Neural crest cell (in vitro differentiated cells): ENCODE data around the gene ENOX2. TPM values are rescaled to one million over a fixed set of nuclear protein-coding genes. Genes with fewer than 3 reads are reported as not detected.

Experiments
- DNase-seq: peaks from one replicate; pipeline ENCODE4 v3.0.0; 2021; ENCODE audit warnings: low read depth, mixed read lengths, low spot score
- H3K27ac Mint-ChIP-seq: one replicate; pipeline ENCODE4 v1.8.0; 2021; ENCODE audit warnings: mild to moderate bottlenecking, mixed read lengths; ENCODE audit not compliant: unreplicated experiment
- H3K27me3 Mint-ChIP-seq: 2 replicates; pipeline ENCODE4 v1.8.0; 2021; ENCODE audit warnings: low read depth, mild to moderate bottlenecking, mixed read lengths
- H3K36me3 Mint-ChIP-seq: 2 replicates; pipeline ENCODE4 v1.8.0; 2021; ENCODE audit warnings: low read depth, mild to moderate bottlenecking, mixed read lengths
- H3K4me1 Mint-ChIP-seq: 2 replicates; pipeline ENCODE4 v1.8.0; 2021; ENCODE audit warnings: mixed read lengths
- H3K4me3 Mint-ChIP-seq: one replicate; pipeline ENCODE4 v1.8.0; 2021; ENCODE audit warnings: mild to moderate bottlenecking, mixed read lengths
- H3K9me3 Mint-ChIP-seq: 2 replicates; pipeline ENCODE4 v1.8.0; 2021; ENCODE audit warnings: mixed read lengths
- CTCF ChIP-seq: fragments of 200-600 bp; sonication (generic); conservative IDR thresholded peaks from 2 replicates; pipeline ENCODE4 v1.5.0; 2021; ENCODE audit warnings: antibody characterized with exemption, mild to moderate bottlenecking
- total RNA-seq: library from RNA; stranded (reverse); gene quantifications from 2 replicates; pipeline ENCODE4 v1.2.1, GENCODE V29; 2021

The ENOX2 gene
- total RNA-seq, 1 donor from 2014 or later: 40.3 TPM

GRCh38 chrX:130789793-130790192 is 113.2 kb downstream of the ENOX2 start:
- no peak for TF ChIP-seq CTCF
- H3K36me3 Mint-ChIP-seq: peaks cover 6% of the 10 kb centered on the region
- H3K9me3 Mint-ChIP-seq: peaks cover 5% of the 10 kb centered on the region
- no peak overlapping the region for H3K4me3 Mint-ChIP-seq
- H3K4me1 Mint-ChIP-seq: peaks cover 58% of the 10 kb centered on the region
- no peak for DNase-seq
- no peaks in the 10 kb centered on the region for H3K27me3 Mint-ChIP-seq
- H3K27ac Mint-ChIP-seq: peak overlapping the region; percentile 3

- Mint-ChIP-seq H3K4me3 (peak overlapping the region; percentile 9), H3K27ac (peak overlapping the region; percentile 48), H3K27me3 (no peaks in the 10 kb centered on the region), H3K9me3 (peaks cover 5% of the 10 kb centered on the region), H3K36me3 (peaks cover 6% of the 10 kb centered on the region), H3K4me1 (peaks cover 53% of the 10 kb centered on the region)
- DNase-seq: no peak
- no peak for TF ChIP-seq CTCF
Observed at GRCh38 chrX:130788786-130789581, 114.0 kb downstream of the ENOX2 start.

- Mint-ChIP-seq H3K27me3 (no peaks in the 10 kb centered on the region), H3K4me1 (peaks cover 62% of the 10 kb centered on the region), H3K36me3 (no peaks in the 10 kb centered on the region), H3K27ac (no peak overlapping the region), H3K9me3 (no peaks in the 10 kb centered on the region), H3K4me3 (no peak overlapping the region)
- no peak for TF ChIP-seq CTCF
- no peak for DNase-seq
Observed at GRCh38 chrX:130786030-130786429, 117.0 kb downstream of the ENOX2 start.

GRCh38 chrX:130778773-130779172 is 124.2 kb downstream of the ENOX2 start:
- no peaks in the 10 kb centered on the region for H3K27me3 Mint-ChIP-seq
- DNase-seq: no peak
- H3K27ac Mint-ChIP-seq: no peak overlapping the region
- H3K4me1 Mint-ChIP-seq: peaks cover 31% of the 10 kb centered on the region
- H3K36me3 Mint-ChIP-seq: peaks cover 4% of the 10 kb centered on the region
- H3K4me3 Mint-ChIP-seq: no peak overlapping the region
- TF ChIP-seq CTCF: no peak
- H3K9me3 Mint-ChIP-seq: no peaks in the 10 kb centered on the region

GRCh38 chrX:130775849-130776248 is 127.2 kb downstream of the ENOX2 start:
- DNase-seq: no peak
- Mint-ChIP-seq H3K4me1 (peaks cover 26% of the 10 kb centered on the region), H3K36me3 (peaks cover 4% of the 10 kb centered on the region), H3K27ac (no peak overlapping the region), H3K27me3 (no peaks in the 10 kb centered on the region), H3K9me3 (no peaks in the 10 kb centered on the region), H3K4me3 (no peak overlapping the region)
- no peak for TF ChIP-seq CTCF
